Keratinocyte (primary cell): ENCODE data around the gene MMP12.

Experiments used
- CTCF ChIP-seq, 3 experiments: IDR thresholded peaks in 1 of 3; conservative IDR thresholded peaks in 1 of 3; optimal IDR thresholded peaks in 1 of 3; 2 replicates in 2 of 3; 3 replicates in 1 of 3; pipeline versions ENCODE3 to v1.5.1; 2011; ENCODE audit warnings: low read length in 3 of 3, mild to moderate bottlenecking in 3 of 3, moderate library complexity in 2 of 3, control low read depth in 1 of 3, inconsistent platforms in 1 of 3; ENCODE audit not compliant: insufficient read depth in 2 of 3; ENCODE audit errors: extremely low read depth in 1 of 3
- EZH2 ChIP-seq: IDR thresholded peaks from one replicate; pipeline ENCODE4 v1.6.1; 2012; ENCODE audit warnings: inconsistent platforms, mild to moderate bottlenecking, low read length, moderate library complexity

- TF ChIP-seq CTCF (optimal IDR thresholded peaks at IDR 0.05 in 1 of 3, IDR thresholded peaks at IDR 0.05 in 1 of 3, conservative IDR thresholded peaks at IDR 0.05 in 1 of 3; ENCODE audit: extremely low read depth in 1 of 3, insufficient read depth in 2 of 3, low read length in 3 of 3) (no peak), EZH2 (no peak)
Measured at GRCh38 chr11:102878595-102878994, 3.8 kb upstream of the MMP12 start.
